Trophoblast cell (in vitro differentiated cells and primary cell): ENCODE measurements around the gene TTC16.

Source experiments
- DNase-seq, 2 donors: peaks; one replicate each; pipeline ENCODE4 v3.0.0-alpha.2; 2016
- H2AFZ ChIP-seq: 2 replicates; pipeline ENCODE4 v1.6.1; 2013; ENCODE audit warnings: low read length, moderate library complexity, mild to moderate bottlenecking; ENCODE audit not compliant: insufficient read depth, poor library complexity
- H2AK5ac ChIP-seq: 2 replicates; pipeline ENCODE4 v1.6.1; 2013; ENCODE audit warnings: mild to moderate bottlenecking, low read length
- H2BK120ac ChIP-seq: 2 replicates; pipeline ENCODE4 v1.6.1; 2013; ENCODE audit warnings: low read length, mild to moderate bottlenecking, moderate library complexity; ENCODE audit not compliant: insufficient read depth, poor library complexity
- H2BK12ac ChIP-seq: 2 replicates; pipeline ENCODE4 v1.6.1; 2013; ENCODE audit warnings: mild to moderate bottlenecking, low read length, moderate library complexity
- H2BK5ac ChIP-seq: 2 replicates; pipeline ENCODE4 v1.6.1; 2013; ENCODE audit warnings: low read length, low read depth, moderate library complexity, mild to moderate bottlenecking; ENCODE audit not compliant: poor library complexity
- H3K14ac ChIP-seq: 2 replicates; pipeline ENCODE4 v1.6.1; 2013; ENCODE audit warnings: mild to moderate bottlenecking, low read length
- H3K18ac ChIP-seq: 2 replicates; pipeline ENCODE4 v1.6.1; 2013; ENCODE audit warnings: mild to moderate bottlenecking, low read length
- H3K23ac ChIP-seq: 2 replicates; pipeline ENCODE4 v1.6.1; 2013; ENCODE audit warnings: low read length
- H3K27ac ChIP-seq: 2 replicates; pipeline ENCODE4 v1.5.1; 2013; ENCODE audit warnings: low read depth, mild to moderate bottlenecking, inconsistent platforms, low read length, moderate library complexity
- H3K27me3 ChIP-seq: 2 replicates; pipeline ENCODE4 v1.6.1; 2013; ENCODE audit warnings: inconsistent platforms, mild to moderate bottlenecking, low read length, moderate library complexity; ENCODE audit not compliant: insufficient read depth
- H3K36me3 ChIP-seq, 2 experiments: 1 replicate in 1 of 2; 2 replicates in 1 of 2; pipeline ENCODE4 v1.6.1; 2013; ENCODE audit warnings: low read length in 2 of 2, mild to moderate bottlenecking in 2 of 2, moderate library complexity in 1 of 2; ENCODE audit not compliant: insufficient read depth in 2 of 2, control insufficient read depth in 1 of 2
- H3K4ac ChIP-seq: 2 replicates; pipeline ENCODE4 v1.6.1; 2013; ENCODE audit warnings: low read depth, mild to moderate bottlenecking, low read length, moderate library complexity
- H3K4me1 ChIP-seq, 2 experiments: 1 replicate in 1 of 2; 2 replicates in 1 of 2; pipeline ENCODE4 v1.6.1; 2013; ENCODE audit warnings: low read length in 2 of 2, mild to moderate bottlenecking in 2 of 2, moderate library complexity in 1 of 2; ENCODE audit not compliant: insufficient read depth in 2 of 2, control insufficient read depth in 1 of 2
- H3K4me2 ChIP-seq: 2 replicates; pipeline ENCODE4 v1.6.1; 2013; ENCODE audit warnings: inconsistent platforms, mild to moderate bottlenecking, low read length, moderate library complexity
- H3K4me3 ChIP-seq: 2 replicates; pipeline ENCODE4 v1.5.1; 2013; ENCODE audit warnings: mild to moderate bottlenecking, low read depth, low read length, inconsistent platforms
- H3K79me1 ChIP-seq: one replicate; pipeline ENCODE4 v1.6.1; 2013; ENCODE audit warnings: low read length
- H3K79me2 ChIP-seq: 2 replicates; pipeline ENCODE4 v1.6.1; 2013; ENCODE audit warnings: low read length, mild to moderate bottlenecking; ENCODE audit not compliant: control insufficient read depth, insufficient read depth, poor library complexity
- H3K9ac ChIP-seq: 2 replicates; pipeline ENCODE4 v1.6.1; 2013; ENCODE audit warnings: mild to moderate bottlenecking, low read length
- H3K9me3 ChIP-seq: 2 replicates; pipeline ENCODE4 v1.6.1; 2013; ENCODE audit warnings: low read depth, mild to moderate bottlenecking, control low read depth, inconsistent platforms, low read length; ENCODE audit not compliant: insufficient read depth
- H4K12ac ChIP-seq: 2 replicates; pipeline ENCODE4 v1.6.1; 2013; ENCODE audit warnings: low read depth, mild to moderate bottlenecking, low read length, moderate library complexity
- H4K8ac ChIP-seq: 2 replicates; pipeline ENCODE4 v1.6.1; 2013; ENCODE audit warnings: low read depth, mild to moderate bottlenecking, low read length, moderate library complexity
- H4K91ac ChIP-seq: one replicate; pipeline ENCODE4 v1.6.1; 2013; ENCODE audit warnings: low read depth, mild to moderate bottlenecking, low read length, moderate library complexity
- WGBS: extraction: QIAGEN DNeasy Blood & Tissue Kit; methylation state at CpG from one replicate; pipeline ENCODE4 v1.1.7; 2013; ENCODE audit warnings: missing lambda C conversion rate; ENCODE audit not compliant: insufficient read length, insufficient coverage; ENCODE audit errors: extremely low coverage; 5-methylcytosine and 5-hydroxymethylcytosine counted together

Gene TTC16

GRCh38 chr9:127724012-127724411 is 8.1 kb downstream of the TTC16 start:
- no peak overlapping the region for H3K4me3 ChIP-seq
- no CpG with 5 or more reads among the region's 23 CpGs for WGBS
- peaks cover 2% of the 10 kb centered on the region for H3K9me3 ChIP-seq
- no peak overlapping the region for H3K9ac ChIP-seq
- no peaks in the 10 kb centered on the region for H3K4me1 ChIP-seq
- H3K14ac ChIP-seq: no peak overlapping the region
- no peak overlapping the region for H2BK5ac ChIP-seq
- no peak overlapping the region for H2BK12ac ChIP-seq
- DNase-seq: no peak
- no peak overlapping the region for H4K8ac ChIP-seq
- H4K91ac ChIP-seq: no peak overlapping the region
- H3K4ac ChIP-seq: no peak overlapping the region
- no peak overlapping the region for H4K12ac ChIP-seq
- no peak overlapping the region for H3K18ac ChIP-seq
- H2AFZ ChIP-seq: no peak overlapping the region
- no peaks in the 10 kb centered on the region for H3K79me1 ChIP-seq
- no peak overlapping the region for H2BK120ac ChIP-seq
- no peak overlapping the region for H3K4me2 ChIP-seq
- no peak overlapping the region for H2AK5ac ChIP-seq
- no peaks in the 10 kb centered on the region for H3K27me3 ChIP-seq
- H3K27ac ChIP-seq: no peak overlapping the region
- no peaks in the 10 kb centered on the region for H3K36me3 ChIP-seq
- H3K23ac ChIP-seq: no peak overlapping the region
- H3K79me2 ChIP-seq: no peaks in the 10 kb centered on the region

- Histone ChIP-seq H2BK12ac (no peak overlapping the region), H2AK5ac (no peak overlapping the region), H3K36me3 (no peaks in the 10 kb centered on the region), H3K23ac (no peak overlapping the region), H3K14ac (no peak overlapping the region), H2BK120ac (no peak overlapping the region), H3K79me2 (no peaks in the 10 kb centered on the region), H3K4me1 (no peaks in the 10 kb centered on the region), H3K79me1 (no peaks in the 10 kb centered on the region), H3K4me2 (no peak overlapping the region), H3K4me3 (no peak overlapping the region), H2AFZ (no peak overlapping the region), H3K27me3 (no peaks in the 10 kb centered on the region), H3K9me3 (peaks cover 2% of the 10 kb centered on the region), H3K18ac (no peak overlapping the region), H3K4ac (no peak overlapping the region), H4K91ac (no peak overlapping the region), H2BK5ac (no peak overlapping the region), H4K8ac (no peak overlapping the region), H3K27ac (no peak overlapping the region), H3K9ac (no peak overlapping the region), H4K12ac (no peak overlapping the region)
- DNase-seq: no peak
- WGBS: no CpG with 5 or more reads among the region's 8 CpGs
Observed at GRCh38 chr9:127726871-127727270, 11.0 kb downstream of the TTC16 start.

DNA sequence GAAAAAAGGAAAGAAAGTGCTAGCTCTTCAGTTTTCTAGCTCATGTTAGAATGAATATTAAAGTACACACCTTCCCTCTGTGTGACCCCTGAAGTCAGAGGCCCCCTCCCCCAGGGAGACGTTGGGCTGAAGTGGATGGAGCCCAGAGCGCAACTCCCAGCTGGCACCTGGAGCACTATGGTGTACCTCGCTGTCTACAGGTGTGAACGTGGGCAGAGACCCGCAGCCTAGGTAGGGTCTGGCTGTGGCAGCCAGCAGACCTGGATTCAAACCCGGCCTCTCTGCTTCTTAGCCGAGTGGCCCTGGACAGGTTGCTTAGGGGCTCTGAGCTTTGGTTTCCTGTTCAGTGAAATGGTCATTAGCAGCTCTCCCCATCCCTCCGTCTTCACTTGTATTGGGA is 12.9 kb downstream of the TTC16 start:
- H3K9me3 ChIP-seq: peaks cover 2% of the 10 kb centered on the region
- no peaks in the 10 kb centered on the region for H3K79me1 ChIP-seq
- H3K79me2 ChIP-seq: no peaks in the 10 kb centered on the region
- no peak overlapping the region for H2BK12ac ChIP-seq
- H3K18ac ChIP-seq: no peak overlapping the region
- H3K4ac ChIP-seq: no peak overlapping the region
- no peak overlapping the region for H3K4me3 ChIP-seq
- no peak overlapping the region for H3K14ac ChIP-seq
- H2AK5ac ChIP-seq: no peak overlapping the region
- no peak overlapping the region for H3K23ac ChIP-seq
- WGBS: no CpG with 5 or more reads among the region's 8 CpGs
- H3K9ac ChIP-seq: no peak overlapping the region
- H3K4me1 ChIP-seq: no peaks in the 10 kb centered on the region
- no peaks in the 10 kb centered on the region for H3K36me3 ChIP-seq
- no peaks in the 10 kb centered on the region for H3K27me3 ChIP-seq
- no peak for DNase-seq
- H4K91ac ChIP-seq: no peak overlapping the region
- H2BK5ac ChIP-seq: no peak overlapping the region
- H4K8ac ChIP-seq: no peak overlapping the region
- H4K12ac ChIP-seq: no peak overlapping the region
- no peak overlapping the region for H3K4me2 ChIP-seq
- H2BK120ac ChIP-seq: no peak overlapping the region
- no peak overlapping the region for H3K27ac ChIP-seq
- no peak overlapping the region for H2AFZ ChIP-seq

GRCh38 chr9:127729522-127730256 is 13.8 kb downstream of the TTC16 start:
- H2AFZ ChIP-seq: no peak overlapping the region
- no peak overlapping the region for H2AK5ac ChIP-seq
- H4K8ac ChIP-seq: no peak overlapping the region
- no peaks in the 10 kb centered on the region for H3K36me3 ChIP-seq
- WGBS: no CpG with 5 or more reads among the region's 18 CpGs
- no peak overlapping the region for H2BK120ac ChIP-seq
- H3K4me2 ChIP-seq: no peak overlapping the region
- H2BK12ac ChIP-seq: no peak overlapping the region
- H3K23ac ChIP-seq: no peak overlapping the region
- no peak overlapping the region for H3K4ac ChIP-seq
- peaks cover 2% of the 10 kb centered on the region for H3K9me3 ChIP-seq
- no peaks in the 10 kb centered on the region for H3K79me2 ChIP-seq
- no peaks in the 10 kb centered on the region for H3K27me3 ChIP-seq
- H3K4me3 ChIP-seq: no peak overlapping the region
- no peak overlapping the region for H3K9ac ChIP-seq
- H3K18ac ChIP-seq: no peak overlapping the region
- no peak overlapping the region for H4K12ac ChIP-seq
- no peak overlapping the region for H4K91ac ChIP-seq
- DNase-seq: no peak
- H3K27ac ChIP-seq: no peak overlapping the region
- H3K4me1 ChIP-seq: peaks cover 4 to 5% of the 10 kb centered on the region in 2 experiments
- H3K14ac ChIP-seq: no peak overlapping the region
- peaks cover 2% of the 10 kb centered on the region for H3K79me1 ChIP-seq
- H2BK5ac ChIP-seq: no peak overlapping the region
